Fibroblast of skin of right quadriceps (primary cell): Measurements from ENCODE around the gene ACACB.

Source experiments
- DNase-seq: peaks from one replicate; pipeline ENCODE4 v3.0.0-alpha.2; 2013

The ACACB gene

GRCh38 chr12:109178532-109178931, 62.1 kb downstream of the ACACB start:
- no peak for DNase-seq

GRCh38 chr12:109179927-109180326, 63.5 kb downstream of the ACACB start:
- no peak for DNase-seq

GRCh38 chr12:109182041-109182839, 65.9 kb downstream of the ACACB start:
- DNase-seq, result no peak

- DNase-seq, result no peak
Measured at GRCh38 chr12:109185441-109185840, 69.1 kb downstream of the ACACB start.

- DNase-seq, result no peak
Measured at GRCh38 chr12:109186993-109187653, 70.7 kb downstream of the ACACB start.

- DNase-seq, result no peak
Measured at GRCh38 chr12:109188108-109188712, 71.8 kb downstream of the ACACB start.

- no peak for DNase-seq
Measured at GRCh38 chr12:109189291-109189690, 72.9 kb downstream of the ACACB start.

- no peak for DNase-seq
Measured at GRCh38 chr12:109191621-109192250, 75.3 kb downstream of the ACACB start.

GRCh38 chr12:109192358-109192757, 76.0 kb downstream of the ACACB start:
- peak; percentile 68 for DNase-seq

GRCh38 chr12:109193896-109194295, 77.5 kb downstream of the ACACB start:
- DNase-seq, result no peak

- DNase-seq, result no peak
Measured at GRCh38 chr12:109196332-109196731, 79.9 kb downstream of the ACACB start.

- no peak for DNase-seq
Measured at GRCh38 chr12:109197327-109197726, 80.9 kb downstream of the ACACB start.

GRCh38 chr12:109199324-109199723, 82.9 kb downstream of the ACACB start:
- no peak for DNase-seq

GRCh38 chr12:109200825-109201495, 84.6 kb downstream of the ACACB start:
- DNase-seq, result no peak

- no peak for DNase-seq
Measured at GRCh38 chr12:109201496-109201885, 85.1 kb downstream of the ACACB start.

- no peak for DNase-seq
Measured at GRCh38 chr12:109202770-109203169, 86.4 kb downstream of the ACACB start.

- DNase-seq, result no peak
Measured at GRCh38 chr12:109203480-109203879, 87.1 kb downstream of the ACACB start.

- no peak for DNase-seq
Measured at GRCh38 chr12:109209082-109209481, 92.7 kb downstream of the ACACB start.

GRCh38 chr12:109212460-109213115, 96.2 kb downstream of the ACACB start:
- no peak for DNase-seq

- DNase-seq, result no peak
Measured at GRCh38 chr12:109214131-109214530, 97.7 kb downstream of the ACACB start.

GRCh38 chr12:109218996-109219395, 102.6 kb downstream of the ACACB start:
- no peak for DNase-seq

- DNase-seq, result no peak
Measured at GRCh38 chr12:109219938-109220337, 103.6 kb downstream of the ACACB start.
